ENCODE data around the gene RCAN3. TPM values are rescaled to one million over a fixed set of nuclear protein-coding genes. Genes with fewer than 3 reads are reported as not detected.
"Not testable (repeated sequence)": the region's sequence is repeated elsewhere in the genome, so short reads cannot be mapped to it uniquely, and the experiment has no call there.

The RCAN3 gene
- total RNA-seq = 122 TPM

DNA sequence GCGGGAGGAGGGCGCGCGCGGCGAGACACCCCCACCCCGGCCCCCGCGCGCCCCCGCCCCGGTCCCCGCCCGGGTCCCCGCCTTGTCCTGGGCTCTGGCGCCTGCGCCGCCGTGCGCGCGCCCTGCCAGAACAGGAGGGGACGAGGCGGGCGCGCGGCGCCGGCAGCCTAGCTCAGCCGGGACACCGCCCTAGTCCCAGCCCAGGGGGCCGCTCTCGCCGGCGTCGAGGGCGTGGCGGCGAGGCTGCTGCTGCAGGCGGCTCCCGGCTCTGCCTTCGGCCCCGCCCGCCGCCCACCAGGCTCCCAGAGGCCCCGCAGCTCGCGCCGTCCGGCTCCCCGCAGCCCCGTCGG is at the start of gene RCAN3:
RCAN3 (plus strand) TSS at position 128 of the 350 bp plus-strand sequence. CDS start 11,537 bp downstream, outside the sequence.
- Histone ChIP-seq H3K27me3 (ENCODE audit: insufficient read depth, low read length) (no peaks in the 10 kb centered on the region), H3K9me3 (ENCODE audit: low read depth, low read length) (no peaks in the 10 kb centered on the region), H3K4me1 (ENCODE audit: insufficient read depth, low read length) (peaks cover 40% of the 10 kb centered on the region), H3K4me3 (ENCODE audit: low read length) (peak within 1 kb of the TSS; percentile 77)

DNA sequence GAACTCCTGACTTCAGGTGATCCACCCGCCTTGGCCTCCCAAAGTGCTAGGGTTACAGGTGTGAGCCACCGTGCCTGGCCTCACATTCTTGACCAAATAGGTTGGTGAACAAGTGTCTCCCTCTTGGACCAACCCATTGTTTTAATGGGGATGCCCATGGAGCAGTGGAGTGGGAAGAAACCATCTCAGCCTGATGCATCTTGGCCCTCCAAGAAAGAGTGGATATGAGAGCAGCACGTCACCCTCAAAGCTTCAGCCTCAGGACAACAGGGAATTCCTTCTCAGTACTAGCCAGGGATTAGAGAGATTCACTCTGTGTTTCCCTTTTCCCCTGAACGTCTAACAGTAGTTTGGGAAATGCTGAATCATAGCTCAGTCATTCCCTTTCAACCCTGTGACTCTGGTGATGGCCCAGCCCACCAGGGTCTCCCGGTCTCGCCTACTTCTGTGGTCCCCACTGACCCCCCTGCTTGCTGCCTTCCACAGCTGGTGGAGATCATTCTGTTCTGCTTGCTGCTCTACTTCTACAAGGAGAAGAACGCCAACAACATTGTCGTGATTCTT is 49.6 kb upstream of the RCAN3 start:
- no peaks in the 10 kb centered on the region for H3K27me3 ChIP-seq (ENCODE audit: insufficient read depth, low read length)
- H3K9me3 ChIP-seq (ENCODE audit: low read depth, low read length) = no peaks in the 10 kb centered on the region
- H3K4me3 ChIP-seq (ENCODE audit: low read length) = no peak overlapping the region
- peaks cover 14% of the 10 kb centered on the region for H3K4me1 ChIP-seq (ENCODE audit: insufficient read depth, low read length)

DNA sequence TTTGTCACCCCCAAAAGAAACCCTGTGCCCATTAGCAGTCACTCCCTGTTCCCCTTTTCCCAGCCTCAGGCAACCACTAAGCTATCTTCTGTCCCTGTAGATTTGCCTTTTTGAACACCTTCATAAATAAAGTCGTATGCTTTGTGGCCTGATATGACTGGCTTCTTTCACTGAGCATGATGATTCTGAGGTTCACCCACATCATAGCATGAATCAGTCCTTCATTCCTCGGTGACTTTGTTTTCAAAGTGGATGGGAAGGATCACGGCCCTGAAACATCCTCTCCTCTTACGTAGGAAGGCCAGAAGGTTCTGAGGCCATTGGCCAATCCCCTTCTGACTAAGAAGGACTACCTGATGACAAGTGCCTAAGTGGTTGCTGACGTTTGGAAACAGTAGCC is 48.0 kb upstream of the RCAN3 start:
- Histone ChIP-seq H3K4me3 (ENCODE audit: low read length) (no peak overlapping the region), H3K27me3 (ENCODE audit: insufficient read depth, low read length) (no peaks in the 10 kb centered on the region), H3K4me1 (ENCODE audit: insufficient read depth, low read length) (peaks cover 14% of the 10 kb centered on the region), H3K9me3 (ENCODE audit: low read depth, low read length) (no peaks in the 10 kb centered on the region)

- Histone ChIP-seq H3K27me3 (ENCODE audit: insufficient read depth, low read length) (no peaks in the 10 kb centered on the region), H3K4me1 (ENCODE audit: insufficient read depth, low read length) (peaks cover 14% of the 10 kb centered on the region), H3K4me3 (ENCODE audit: low read length) (no peak overlapping the region), H3K9me3 (ENCODE audit: low read depth, low read length) (no peaks in the 10 kb centered on the region)
Observed at GRCh38 chr1:24455272-24455671, 47.4 kb upstream of the RCAN3 start.

- no peaks in the 10 kb centered on the region for H3K27me3 ChIP-seq (ENCODE audit: insufficient read depth, low read length)
- H3K4me3 ChIP-seq (ENCODE audit: low read length) = no peak overlapping the region
- no peaks in the 10 kb centered on the region for H3K9me3 ChIP-seq (ENCODE audit: low read depth, low read length)
- H3K4me1 ChIP-seq (ENCODE audit: insufficient read depth, low read length) = peaks cover 14% of the 10 kb centered on the region
Observed at GRCh38 chr1:24457866-24458265, 44.8 kb upstream of the RCAN3 start.

DNA sequence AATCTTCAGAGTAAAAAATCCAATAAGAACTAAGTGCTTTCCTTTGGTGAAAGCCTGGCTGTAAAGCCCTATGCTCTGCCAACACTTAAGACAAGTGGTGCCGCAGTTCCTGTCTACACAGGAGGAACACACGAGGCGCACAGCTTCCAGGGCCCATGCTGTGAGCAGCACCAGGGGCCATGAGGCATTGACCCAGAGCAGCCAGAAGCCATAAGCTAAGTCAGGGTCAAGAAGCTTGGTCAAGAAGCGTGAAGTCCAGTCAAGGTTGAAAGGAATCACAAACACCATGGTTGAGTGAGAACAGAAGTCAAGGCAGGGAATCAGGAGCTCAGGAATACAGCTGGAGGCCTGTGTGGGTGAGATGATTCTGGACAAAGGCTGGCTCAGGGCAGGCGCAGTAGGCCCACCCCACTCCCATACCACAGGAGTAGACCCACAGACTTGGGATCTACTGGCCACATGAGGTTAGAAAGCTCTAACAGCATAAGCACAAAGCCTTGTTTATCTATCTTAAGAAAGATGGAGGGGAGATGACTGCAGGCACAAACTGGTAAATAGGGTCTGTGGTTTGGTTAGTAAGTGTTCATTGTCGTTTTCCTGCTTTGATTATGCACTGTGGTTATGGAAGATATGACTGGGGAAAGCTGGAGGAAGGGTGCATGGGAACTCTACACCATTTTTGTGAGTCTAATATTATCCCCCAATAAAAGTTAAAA is 42.9 kb upstream of the RCAN3 start:
- Histone ChIP-seq H3K9me3 (ENCODE audit: low read depth, low read length) (no peaks in the 10 kb centered on the region), H3K4me3 (ENCODE audit: low read length) (no peak overlapping the region), H3K4me1 (ENCODE audit: insufficient read depth, low read length) (peaks cover 7% of the 10 kb centered on the region), H3K27me3 (ENCODE audit: insufficient read depth, low read length) (no peaks in the 10 kb centered on the region)

DNA sequence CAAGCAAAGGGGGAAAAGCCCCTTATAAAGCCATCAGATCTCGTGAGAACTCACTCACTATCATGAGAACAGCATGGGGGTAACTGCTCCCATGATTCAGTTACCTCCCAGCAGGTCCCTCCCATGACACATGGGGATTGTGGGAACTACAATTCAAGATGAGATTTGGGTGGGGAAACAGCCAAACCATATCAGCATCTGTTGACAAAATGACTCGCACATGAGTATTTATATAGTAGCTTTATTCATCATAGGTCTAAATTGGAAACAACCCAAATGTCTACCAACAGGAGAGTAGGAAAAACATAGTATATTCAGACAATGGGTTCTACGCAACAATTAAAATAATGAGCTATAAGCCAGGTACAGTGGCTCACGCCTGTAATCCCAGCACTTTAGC is 40.5 kb upstream of the RCAN3 start:
- H3K9me3 ChIP-seq (ENCODE audit: low read depth, low read length); H3K4me3 ChIP-seq (ENCODE audit: low read length); H3K27me3 ChIP-seq (ENCODE audit: insufficient read depth, low read length): not testable (repeated sequence)
- peaks cover 25% of the 10 kb centered on the region for H3K4me1 ChIP-seq (ENCODE audit: insufficient read depth, low read length)

DNA sequence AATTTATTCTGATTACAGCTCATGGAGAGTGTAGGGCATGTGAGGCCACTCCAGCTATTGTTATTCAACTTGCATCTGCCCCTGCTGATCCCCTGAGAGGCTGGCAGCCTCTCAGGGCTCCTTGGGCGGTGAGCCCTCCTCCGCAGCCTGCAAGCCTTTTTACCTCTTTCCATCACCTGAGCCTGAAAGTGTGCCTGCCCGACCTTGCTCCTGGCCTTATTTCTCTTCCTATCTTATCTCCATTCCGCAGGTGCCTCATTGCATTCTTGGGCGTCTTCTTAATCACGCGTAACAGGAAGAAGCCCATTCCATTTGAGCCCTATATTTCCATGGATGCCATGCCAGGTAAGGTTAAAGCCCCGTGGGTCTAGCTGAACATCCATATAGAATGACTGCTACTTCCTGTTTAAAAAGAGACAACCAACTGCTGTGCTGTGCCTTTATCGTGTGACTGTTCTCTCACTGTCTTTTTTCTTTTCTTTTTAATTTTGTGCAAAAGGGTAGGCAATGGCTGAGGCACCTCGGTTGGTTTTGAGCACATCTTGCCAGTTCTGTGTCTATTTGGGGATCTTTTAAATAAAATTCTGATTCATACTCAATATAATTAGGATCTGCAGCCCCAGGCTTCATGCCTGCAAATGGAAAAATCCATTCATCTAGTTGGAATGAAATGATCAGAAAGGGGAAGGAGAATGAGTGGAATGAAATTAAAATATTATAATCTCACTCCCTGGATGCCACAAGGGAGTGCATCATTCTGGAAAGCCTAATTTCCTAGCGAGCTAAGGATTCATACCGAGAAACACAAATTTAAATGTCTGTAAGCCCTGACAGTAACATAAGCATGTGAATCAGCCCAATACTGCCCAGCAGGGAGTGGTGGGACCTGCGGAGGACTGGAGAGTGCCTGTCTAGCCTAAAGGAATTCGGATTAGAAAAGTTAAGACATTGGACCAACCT is 38.6 kb upstream of the RCAN3 start:
- H3K4me1 ChIP-seq (ENCODE audit: insufficient read depth, low read length) = peaks cover 25% of the 10 kb centered on the region
- no peaks in the 10 kb centered on the region for H3K9me3 ChIP-seq (ENCODE audit: low read depth, low read length)
- H3K4me3 ChIP-seq (ENCODE audit: low read length) = no peak overlapping the region
- H3K27me3 ChIP-seq (ENCODE audit: insufficient read depth, low read length) = no peaks in the 10 kb centered on the region

- H3K4me1 ChIP-seq (ENCODE audit: insufficient read depth, low read length) = peaks cover 25% of the 10 kb centered on the region
- no peaks in the 10 kb centered on the region for H3K9me3 ChIP-seq (ENCODE audit: low read depth, low read length)
- no peak overlapping the region for H3K4me3 ChIP-seq (ENCODE audit: low read length)
- H3K27me3 ChIP-seq (ENCODE audit: insufficient read depth, low read length) = no peaks in the 10 kb centered on the region
Observed at GRCh38 chr1:24465099-24465498, 37.5 kb upstream of the RCAN3 start.

GRCh38 chr1:24465638-24466037 is 37.0 kb upstream of the RCAN3 start:
- Histone ChIP-seq H3K9me3 (ENCODE audit: low read depth, low read length) (no peaks in the 10 kb centered on the region), H3K27me3 (ENCODE audit: insufficient read depth, low read length) (no peaks in the 10 kb centered on the region)

DNA sequence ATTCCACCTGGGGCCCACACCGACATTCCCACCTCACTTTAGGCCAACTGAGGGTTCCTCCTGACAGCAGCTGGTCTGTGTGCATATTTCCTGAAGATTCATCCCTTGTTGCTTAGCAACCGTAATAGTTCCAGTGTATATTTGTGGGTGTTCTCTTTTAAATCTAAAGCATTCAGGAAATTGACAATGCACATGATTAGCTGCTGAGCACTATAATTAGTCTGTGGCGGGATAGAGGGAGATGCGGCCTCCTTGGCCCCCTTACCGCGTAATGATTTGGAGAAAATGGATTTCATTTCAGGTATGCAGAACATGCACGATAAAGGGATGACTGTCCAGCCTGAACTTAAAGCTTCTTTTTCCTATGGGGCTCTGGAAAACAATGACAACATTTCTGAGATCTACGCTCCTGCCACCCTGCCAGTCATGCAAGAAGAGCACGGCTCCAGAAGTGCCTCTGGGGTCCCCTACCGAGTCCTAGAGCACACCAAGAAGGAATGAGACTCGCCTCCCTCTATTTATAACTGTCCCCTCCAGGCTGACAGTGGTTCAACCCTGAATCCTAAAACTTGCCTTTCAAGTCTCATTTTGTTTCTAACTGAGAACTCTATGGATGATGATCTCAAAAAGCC is 33.8 kb upstream of the RCAN3 start:
- peaks cover 25% of the 10 kb centered on the region for H3K4me1 ChIP-seq (ENCODE audit: insufficient read depth, low read length)
- H3K27me3 ChIP-seq (ENCODE audit: insufficient read depth, low read length) = no peaks in the 10 kb centered on the region
- no peak overlapping the region for H3K4me3 ChIP-seq (ENCODE audit: low read length)
- H3K9me3 ChIP-seq (ENCODE audit: low read depth, low read length) = no peaks in the 10 kb centered on the region

More at GRCh38 chr1:24465638-24466037, 37.0 kb upstream of the RCAN3 start:
- Histone ChIP-seq H3K4me3 (ENCODE audit: low read length) (no peak overlapping the region), H3K4me1 (ENCODE audit: insufficient read depth, low read length) (peaks cover 25% of the 10 kb centered on the region)

DNA sequence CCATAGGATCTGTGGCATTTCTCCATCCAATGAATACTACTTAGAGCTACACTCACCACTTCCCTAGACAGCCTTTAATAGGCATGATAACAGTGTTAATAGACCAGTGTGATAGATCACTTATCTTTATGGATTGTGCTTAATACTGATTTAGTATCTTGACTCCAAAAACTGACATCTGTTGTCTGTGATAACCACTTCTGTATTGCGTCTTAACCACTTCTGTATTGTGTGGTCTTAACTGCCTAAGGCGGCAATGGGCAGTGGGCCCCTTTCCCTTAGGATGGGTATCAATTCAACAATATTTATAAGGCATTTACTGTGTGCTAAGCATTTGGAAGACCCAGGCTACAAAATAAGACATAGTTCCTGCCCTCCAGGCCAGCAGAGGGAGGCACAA is 32.0 kb upstream of the RCAN3 start:
- H3K4me1 ChIP-seq (ENCODE audit: insufficient read depth, low read length) = peaks cover 13% of the 10 kb centered on the region
- no peaks in the 10 kb centered on the region for H3K27me3 ChIP-seq (ENCODE audit: insufficient read depth, low read length)
- H3K4me3 ChIP-seq (ENCODE audit: low read length) = no peak overlapping the region
- no peaks in the 10 kb centered on the region for H3K9me3 ChIP-seq (ENCODE audit: low read depth, low read length)

GRCh38 chr1:24472527-24473251 is 29.9 kb upstream of the RCAN3 start:
- Histone ChIP-seq H3K9me3 (ENCODE audit: low read depth, low read length) (no peaks in the 10 kb centered on the region), H3K4me3 (ENCODE audit: low read length) (no peak overlapping the region), H3K4me1 (ENCODE audit: insufficient read depth, low read length) (no peaks in the 10 kb centered on the region), H3K27me3 (ENCODE audit: insufficient read depth, low read length) (no peaks in the 10 kb centered on the region)

- Histone ChIP-seq H3K4me1 (ENCODE audit: insufficient read depth, low read length) (no peaks in the 10 kb centered on the region), H3K27me3 (ENCODE audit: insufficient read depth, low read length) (no peaks in the 10 kb centered on the region), H3K9me3 (ENCODE audit: low read depth, low read length) (no peaks in the 10 kb centered on the region), H3K4me3 (ENCODE audit: low read length) (no peak overlapping the region)
Observed at GRCh38 chr1:24474193-24474592, 28.4 kb upstream of the RCAN3 start.

Measured in mononuclear cell (primary cell).